ENCODE measurements around the gene BRPF3. TPM values are rescaled to one million over a fixed set of nuclear protein-coding genes. Genes with fewer than 3 reads are reported as not detected.
"Not testable (repeated sequence)": the region's sequence is repeated elsewhere in the genome, so short reads cannot be mapped to it uniquely, and the experiment has no call there.

Gene BRPF3
- total and polyA plus RNA-seq, 4 donors: 8.4 to 32.9 (median 18.8) TPM

DNA sequence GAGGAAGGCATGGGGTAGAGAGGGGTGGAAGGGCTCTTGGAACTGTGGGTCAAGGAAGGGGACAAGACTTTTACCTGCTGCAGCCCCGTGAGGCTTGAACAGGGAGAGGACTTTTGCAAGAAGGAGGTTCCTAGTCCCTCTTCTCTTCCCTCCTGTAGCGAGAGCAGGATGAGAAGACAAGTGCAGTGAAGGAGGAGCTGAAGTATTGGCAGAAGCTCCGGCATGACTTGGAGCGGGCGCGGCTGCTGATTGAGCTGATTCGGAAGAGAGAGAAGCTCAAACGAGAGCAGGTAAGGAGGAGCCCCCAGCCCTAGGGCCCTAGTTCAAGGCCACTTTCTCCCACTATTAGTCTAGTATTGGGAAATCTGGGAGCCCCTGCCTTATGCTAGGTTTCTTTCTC lies 10.6 kb downstream of the BRPF3 start:
- intact Hi-C loops (cut with DNase I): no loop called here
- no peak overlapping the region for H3K4me3 ChIP-seq (ENCODE audit: low read length in 2 of 2)
- H3K36me3 ChIP-seq (ENCODE audit: control insufficient read depth in 1 of 2, insufficient read depth in 2 of 2, low read length in 1 of 2): peaks cover 3 to 27% of the 10 kb centered on the region in 2 donors
- no peak for DNase-seq
- ATAC-seq (ENCODE audit: low FRiP score): no peak
- 91 to 92% methylated on average over 8 of the region's 8 CpGs for WGBS, 2 donors
- no peaks in the 10 kb centered on the region for H3K27me3 ChIP-seq (ENCODE audit: control insufficient read depth in 1 of 2, insufficient read depth in 2 of 2, low read length in 1 of 2)
- no peaks in the 10 kb centered on the region for H3K9me3 ChIP-seq (ENCODE audit: control insufficient read depth, low read length)
- no peaks in the 10 kb centered on the region for H3K4me1 ChIP-seq (ENCODE audit: control insufficient read depth in 1 of 2, insufficient read depth in 2 of 2, low read length in 2 of 2)
- no peak overlapping the region for H3K27ac ChIP-seq (ENCODE audit: low read depth in 1 of 2, low read length in 2 of 2)

DNA sequence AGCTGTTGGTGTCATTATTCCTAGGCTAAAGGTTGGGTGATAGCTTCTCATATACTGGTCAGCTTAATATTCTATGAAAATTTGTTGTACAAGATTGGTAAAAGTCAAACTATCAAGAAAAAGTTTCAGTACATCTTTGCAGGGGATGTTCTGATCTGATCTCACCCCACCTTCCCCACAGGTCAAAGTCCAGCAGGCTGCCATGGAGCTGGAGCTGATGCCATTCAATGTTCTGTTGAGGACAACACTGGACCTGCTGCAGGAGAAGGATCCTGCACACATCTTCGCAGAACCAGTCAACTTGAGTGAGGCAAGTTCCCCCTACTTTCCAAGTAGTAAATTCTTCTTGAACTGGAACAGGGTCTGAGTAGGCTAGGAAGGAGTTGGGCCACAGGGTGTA lies 13.1 kb downstream of the BRPF3 start:
- 94 to 100% methylated on average over 1 of the region's 1 CpG for WGBS, 2 donors
- DNase-seq: no peak
- Histone ChIP-seq H3K27me3 (ENCODE audit: control insufficient read depth in 1 of 2, insufficient read depth in 2 of 2, low read length in 1 of 2) (no peaks in the 10 kb centered on the region), H3K4me1 (ENCODE audit: control insufficient read depth in 1 of 2, insufficient read depth in 2 of 2, low read length in 2 of 2) (no peaks in the 10 kb centered on the region), H3K27ac (ENCODE audit: low read depth in 1 of 2, low read length in 2 of 2) (no peak overlapping the region), H3K36me3 (ENCODE audit: control insufficient read depth in 1 of 2, insufficient read depth in 2 of 2, low read length in 1 of 2) (peaks cover 3 to 26% of the 10 kb centered on the region in 2 donors), H3K9me3 (ENCODE audit: control insufficient read depth, low read length) (peaks cover 2% of the 10 kb centered on the region), H3K4me3 (ENCODE audit: low read length in 2 of 2) (no peak overlapping the region)
- no peak for ATAC-seq (ENCODE audit: low FRiP score)
- intact Hi-C loops (cut with DNase I): loop anchor here in 1 of 2 donors (10.0 kb wide), 1 partner anchor 155 kb away; no protein-coding TSS in a partner anchor

DNA sequence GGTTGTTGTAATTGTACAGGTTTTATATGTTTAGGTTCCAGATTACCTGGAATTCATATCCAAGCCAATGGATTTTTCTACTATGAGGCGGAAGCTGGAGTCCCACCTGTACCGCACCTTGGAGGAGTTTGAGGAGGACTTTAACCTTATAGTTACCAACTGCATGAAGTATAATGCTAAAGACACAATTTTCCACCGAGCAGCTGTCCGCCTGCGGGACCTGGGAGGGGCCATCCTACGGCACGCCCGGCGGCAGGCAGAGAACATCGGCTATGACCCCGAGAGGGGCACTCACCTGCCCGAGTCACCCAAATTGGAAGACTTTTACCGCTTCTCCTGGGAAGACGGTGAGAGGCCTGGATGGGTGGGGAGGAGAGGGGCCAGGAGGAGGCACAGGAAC lies 13.6 kb downstream of the BRPF3 start:
- H3K36me3 ChIP-seq (ENCODE audit: control insufficient read depth in 1 of 2, insufficient read depth in 2 of 2, low read length in 1 of 2): peaks cover 3 to 26% of the 10 kb centered on the region in 2 donors
- no peak overlapping the region for H3K27ac ChIP-seq (ENCODE audit: low read depth in 1 of 2, low read length in 2 of 2)
- H3K4me1 ChIP-seq (ENCODE audit: control insufficient read depth in 1 of 2, insufficient read depth in 2 of 2, low read length in 2 of 2): no peaks in the 10 kb centered on the region
- DNase-seq: no peak
- intact Hi-C loops (cut with DNase I): loop anchor here in 1 of 2 donors (10.0 kb wide), 1 partner anchor 155 kb away; no protein-coding TSS in a partner anchor
- WGBS, 2 donors: 95% methylated on average over 14 of the region's 14 CpGs
- no peak overlapping the region for H3K4me3 ChIP-seq (ENCODE audit: low read length in 2 of 2)
- no peaks in the 10 kb centered on the region for H3K27me3 ChIP-seq (ENCODE audit: control insufficient read depth in 1 of 2, insufficient read depth in 2 of 2, low read length in 1 of 2)
- no peak for ATAC-seq (ENCODE audit: low FRiP score)
- peaks cover 2% of the 10 kb centered on the region for H3K9me3 ChIP-seq (ENCODE audit: control insufficient read depth, low read length)

DNA sequence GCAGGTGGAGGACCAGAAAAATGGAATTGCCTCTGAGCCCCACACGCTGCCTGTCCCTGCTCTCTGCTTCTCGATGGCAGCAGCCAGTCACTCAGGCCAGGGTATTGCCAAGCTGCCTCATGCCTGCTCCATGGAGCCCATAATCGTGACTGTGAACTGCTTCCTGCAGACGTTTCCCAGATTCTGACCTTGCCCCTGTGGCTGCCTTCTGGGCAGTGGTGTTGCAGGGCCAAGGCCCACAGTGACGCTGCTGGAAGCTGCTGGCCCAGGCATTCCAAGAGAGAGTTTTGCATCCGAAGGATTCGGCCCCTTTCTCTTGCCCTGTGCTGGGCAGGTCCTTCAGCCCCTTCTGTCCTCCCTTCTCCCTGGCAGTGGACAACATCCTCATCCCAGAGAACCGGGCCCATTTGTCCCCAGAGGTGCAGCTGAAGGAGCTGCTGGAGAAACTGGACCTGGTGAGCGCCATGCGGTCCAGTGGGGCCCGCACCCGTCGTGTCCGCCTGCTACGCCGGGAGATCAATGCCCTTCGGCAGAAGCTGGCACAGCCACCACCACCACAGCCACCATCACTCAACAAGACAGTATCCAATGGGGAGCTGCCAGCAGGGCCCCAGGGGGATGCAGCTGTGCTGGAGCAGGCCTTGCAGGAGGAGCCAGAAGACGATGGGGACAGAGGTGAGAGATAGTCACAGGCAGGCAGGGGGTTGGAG lies 14.5 kb downstream of the BRPF3 start:
- Histone ChIP-seq H3K27ac (ENCODE audit: low read depth in 1 of 2, low read length in 2 of 2) (no peak overlapping the region), H3K36me3 (ENCODE audit: control insufficient read depth in 1 of 2, insufficient read depth in 2 of 2, low read length in 1 of 2) (peaks cover 3 to 26% of the 10 kb centered on the region in 2 donors), H3K9me3 (ENCODE audit: control insufficient read depth, low read length) (peaks cover 2% of the 10 kb centered on the region), H3K4me3 (ENCODE audit: low read length in 2 of 2) (no peak overlapping the region), H3K4me1 (ENCODE audit: control insufficient read depth in 1 of 2, insufficient read depth in 2 of 2, low read length in 2 of 2) (no peaks in the 10 kb centered on the region), H3K27me3 (ENCODE audit: control insufficient read depth in 1 of 2, insufficient read depth in 2 of 2, low read length in 1 of 2) (no peaks in the 10 kb centered on the region)
- no peak for DNase-seq
- ATAC-seq (ENCODE audit: low FRiP score): no peak
- WGBS, 2 donors: 90 to 92% methylated on average over 18 of the region's 18 CpGs
- intact Hi-C loops (cut with DNase I): loop anchor here in 1 of 2 donors (10.0 kb wide), 1 partner anchor 154 kb away; no protein-coding TSS in a partner anchor

DNA sequence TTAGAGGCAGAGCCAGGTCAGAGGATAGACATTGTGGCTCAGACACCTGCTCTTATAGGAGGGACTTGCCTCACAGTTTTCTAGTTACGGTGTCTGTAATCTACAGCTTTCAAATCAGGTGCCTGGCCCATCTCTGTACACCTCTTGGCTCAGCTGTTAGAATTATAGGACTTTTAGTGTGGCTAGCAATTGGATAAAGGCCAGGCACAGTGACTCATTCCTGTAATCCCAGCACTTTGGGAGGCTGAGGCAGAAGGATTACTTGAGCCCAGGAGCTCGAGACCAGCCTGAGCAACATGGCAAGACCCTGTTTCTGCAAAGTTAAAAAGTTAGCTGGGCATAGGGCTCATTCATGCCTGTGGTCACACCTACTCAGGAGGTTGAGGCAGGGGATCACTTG lies 20.0 kb downstream of the BRPF3 start:
- Histone ChIP-seq H3K4me3 (ENCODE audit: low read length in 2 of 2) (no peak overlapping the region), H3K36me3 (ENCODE audit: control insufficient read depth in 1 of 2, insufficient read depth in 2 of 2, low read length in 1 of 2) (peaks cover 6 to 14% of the 10 kb centered on the region in 2 donors), H3K9me3 (ENCODE audit: control insufficient read depth, low read length) (peaks cover 2% of the 10 kb centered on the region), H3K4me1 (ENCODE audit: control insufficient read depth in 1 of 2, insufficient read depth in 2 of 2, low read length in 2 of 2) (no peaks in the 10 kb centered on the region), H3K27me3 (ENCODE audit: control insufficient read depth in 1 of 2, insufficient read depth in 2 of 2, low read length in 1 of 2) (no peaks in the 10 kb centered on the region), H3K27ac (ENCODE audit: low read depth in 1 of 2, low read length in 2 of 2) (no peak overlapping the region)
- intact Hi-C loops (cut with DNase I): loop anchor here in 1 of 2 donors (10.0 kb wide), 1 partner anchor 148 kb away; no protein-coding TSS in a partner anchor
- 45 to 58% methylated on average over 2 of the region's 2 CpGs for WGBS, 2 donors
- DNase-seq (no peak), ATAC-seq (ENCODE audit: low FRiP score) (no peak)

DNA sequence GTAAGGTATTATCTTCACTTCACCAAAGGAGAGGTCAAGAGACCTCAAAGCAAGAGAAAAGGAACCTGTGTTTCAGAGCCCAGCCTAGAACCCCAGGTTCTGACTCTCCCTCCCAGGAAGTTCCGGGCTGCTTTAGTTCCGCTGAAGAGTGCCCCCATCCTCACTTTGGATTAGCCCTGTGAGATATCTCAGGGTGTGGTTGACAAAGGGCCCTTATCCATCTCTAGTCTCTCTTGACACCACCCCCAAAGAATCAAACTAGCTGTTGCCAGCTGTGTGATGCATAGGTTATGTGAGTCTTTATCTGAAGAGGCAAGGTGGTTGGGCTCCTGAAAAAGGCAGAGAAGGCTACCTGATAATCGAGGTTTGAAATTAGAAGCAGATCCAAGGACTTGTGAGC lies 20.6 kb downstream of the BRPF3 start:
- Histone ChIP-seq H3K36me3 (ENCODE audit: control insufficient read depth in 1 of 2, insufficient read depth in 2 of 2, low read length in 1 of 2) (peaks cover 6 to 12% of the 10 kb centered on the region in 2 donors), H3K27ac (ENCODE audit: low read depth in 1 of 2, low read length in 2 of 2) (no peak overlapping the region), H3K4me1 (ENCODE audit: control insufficient read depth in 1 of 2, insufficient read depth in 2 of 2, low read length in 2 of 2) (no peaks in the 10 kb centered on the region), H3K4me3 (ENCODE audit: low read length in 2 of 2) (no peak overlapping the region), H3K9me3 (ENCODE audit: control insufficient read depth, low read length) (peaks cover 2% of the 10 kb centered on the region), H3K27me3 (ENCODE audit: control insufficient read depth in 1 of 2, insufficient read depth in 2 of 2, low read length in 1 of 2) (no peaks in the 10 kb centered on the region)
- ATAC-seq (ENCODE audit: low FRiP score) (no peak), DNase-seq (no peak)
- 92 to 97% methylated on average over 3 of the region's 3 CpGs for WGBS, 2 donors
- intact Hi-C loops (cut with DNase I): loop anchor here in 1 of 2 donors (10.0 kb wide), 1 partner anchor 148 kb away; no protein-coding TSS in a partner anchor

DNA sequence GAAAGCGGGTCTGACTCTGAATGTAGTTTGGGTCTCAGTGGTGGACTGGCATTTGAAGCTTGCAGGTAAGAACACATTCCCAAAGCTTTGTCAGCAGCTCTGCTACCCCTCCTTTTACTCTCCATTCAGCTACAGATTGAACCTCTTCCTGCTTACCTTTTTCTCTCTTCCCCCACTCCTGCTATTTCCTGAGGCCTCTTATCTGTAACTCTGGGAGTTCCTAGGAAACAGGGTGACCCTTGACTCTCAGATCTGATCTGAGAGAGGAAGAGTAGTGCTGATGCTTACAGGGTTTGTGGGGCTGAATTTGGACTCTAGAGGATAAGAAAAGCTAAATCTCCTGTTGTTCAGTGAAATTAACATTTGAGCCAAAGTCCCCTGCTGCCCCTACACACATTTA lies 21.4 kb downstream of the BRPF3 start:
- H3K9me3 ChIP-seq (ENCODE audit: control insufficient read depth, low read length): peaks cover 2% of the 10 kb centered on the region
- no peak overlapping the region for H3K4me3 ChIP-seq (ENCODE audit: low read length in 2 of 2)
- DNase-seq: no peak
- peaks cover 6 to 12% of the 10 kb centered on the region in 2 donors for H3K36me3 ChIP-seq (ENCODE audit: control insufficient read depth in 1 of 2, insufficient read depth in 2 of 2, low read length in 1 of 2)
- no peak overlapping the region for H3K27ac ChIP-seq (ENCODE audit: low read depth in 1 of 2, low read length in 2 of 2)
- H3K27me3 ChIP-seq (ENCODE audit: control insufficient read depth in 1 of 2, insufficient read depth in 2 of 2, low read length in 1 of 2): no peaks in the 10 kb centered on the region
- 92 to 96% methylated on average over 1 of the region's 1 CpG for WGBS, 2 donors
- ATAC-seq (ENCODE audit: low FRiP score): no peak
- intact Hi-C loops (cut with DNase I): loop anchor here in 1 of 2 donors (10.0 kb wide), 1 partner anchor 147 kb away; no protein-coding TSS in a partner anchor
- no peaks in the 10 kb centered on the region for H3K4me1 ChIP-seq (ENCODE audit: control insufficient read depth in 1 of 2, insufficient read depth in 2 of 2, low read length in 2 of 2)

DNA sequence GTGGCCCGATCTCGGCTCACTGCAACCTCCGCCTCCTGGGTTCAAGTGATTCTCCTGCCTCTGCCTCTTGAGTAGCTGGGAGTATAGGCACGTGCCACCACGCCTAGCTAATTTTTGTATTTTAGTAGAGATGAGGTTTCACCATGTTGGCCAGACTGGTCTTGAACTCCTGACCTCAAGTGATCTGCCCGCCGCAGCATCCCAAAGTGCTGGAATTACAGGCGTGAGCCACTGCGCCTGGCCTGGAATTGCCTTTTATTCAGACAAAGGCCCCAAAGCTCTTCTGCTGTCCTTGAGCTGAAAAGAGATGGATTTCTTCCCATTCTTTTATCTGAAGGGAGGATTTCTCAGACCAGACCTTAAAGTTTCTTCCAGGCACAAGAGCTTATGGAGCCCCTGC lies 22.0 kb downstream of the BRPF3 start:
- not testable (repeated sequence) for H3K4me1 ChIP-seq (ENCODE audit: control insufficient read depth in 1 of 2, insufficient read depth in 2 of 2, low read length in 2 of 2); H3K27ac ChIP-seq (ENCODE audit: low read depth in 1 of 2, low read length in 2 of 2); H3K9me3 ChIP-seq (ENCODE audit: control insufficient read depth, low read length); ATAC-seq (ENCODE audit: low FRiP score); DNase-seq; H3K4me3 ChIP-seq (ENCODE audit: low read length in 2 of 2); H3K27me3 ChIP-seq (ENCODE audit: control insufficient read depth in 1 of 2, insufficient read depth in 2 of 2, low read length in 1 of 2)
- intact Hi-C loops (cut with DNase I): loop anchor here in 1 of 2 donors (10.0 kb wide), 1 partner anchor 146 kb away; no protein-coding TSS in a partner anchor
- WGBS, 2 donors: 96 to 97% methylated on average over 9 of the region's 9 CpGs
- H3K36me3 ChIP-seq (ENCODE audit: control insufficient read depth in 1 of 2, insufficient read depth in 2 of 2, low read length in 1 of 2): peaks cover 6 to 12% of the 10 kb centered on the region in 2 donors

DNA sequence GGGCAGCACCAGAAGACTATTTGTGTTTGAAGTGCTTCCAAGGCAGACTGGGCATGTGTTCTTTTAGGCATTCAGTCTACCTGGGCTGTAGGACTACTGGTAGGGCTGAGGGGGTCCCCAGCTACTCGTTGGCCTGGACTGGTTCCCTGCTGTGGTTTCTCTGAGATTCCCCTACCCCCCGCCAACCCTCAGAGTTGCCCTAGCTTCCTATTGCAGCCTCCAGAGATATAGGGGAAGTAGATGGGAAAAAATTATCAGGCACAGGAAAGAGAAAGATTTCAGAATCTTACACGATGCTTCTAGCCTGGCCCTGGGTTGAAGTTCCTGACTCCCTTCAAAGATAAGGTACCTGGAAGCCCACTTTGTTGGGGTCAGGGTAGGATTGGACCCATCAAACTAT lies 22.5 kb downstream of the BRPF3 start:
- Histone ChIP-seq H3K27ac (ENCODE audit: low read depth in 1 of 2, low read length in 2 of 2) (no peak overlapping the region), H3K36me3 (ENCODE audit: control insufficient read depth in 1 of 2, insufficient read depth in 2 of 2, low read length in 1 of 2) (peaks cover 6 to 11% of the 10 kb centered on the region in 2 donors), H3K4me3 (ENCODE audit: low read length in 2 of 2) (no peak overlapping the region), H3K4me1 (ENCODE audit: control insufficient read depth in 1 of 2, insufficient read depth in 2 of 2, low read length in 2 of 2) (no peaks in the 10 kb centered on the region), H3K27me3 (ENCODE audit: control insufficient read depth in 1 of 2, insufficient read depth in 2 of 2, low read length in 1 of 2) (no peaks in the 10 kb centered on the region), H3K9me3 (ENCODE audit: control insufficient read depth, low read length) (peaks cover 1% of the 10 kb centered on the region)
- ATAC-seq (ENCODE audit: low FRiP score) (no peak), DNase-seq (no peak)
- intact Hi-C loops (cut with DNase I): loop anchor here in 1 of 2 donors (10.0 kb wide), 1 partner anchor 146 kb away; no protein-coding TSS in a partner anchor
- WGBS, 2 donors: 75 to 76% methylated on average over 3 of the region's 3 CpGs

All from aorta (tissue), 5 donors.